Activated CD4-positive, alpha-beta T cell treated with anti-CD3 and anti-CD28 coated beads, Interleukin-2, amount 50 U/mL, for 24 hours (primary cell): ENCODE measurements around the gene IL21R.
"Not testable (repeated sequence)": the region's sequence is repeated elsewhere in the genome, so short reads cannot be mapped to it uniquely, and the experiment has no call there.

ENCODE experiments used
- DNase-seq, 2 donors: peaks; one replicate each; pipeline ENCODE4 v3.0.0-alpha.2; 2020; ENCODE audit warnings: low read depth in 1 of 2, low spot score in 1 of 2

IL21R gene

GRCh38 chr16:27426423-27427408 lies 24.7 kb downstream of the IL21R start:
- DNase-seq: peak in 1 of 2 donors; percentile 72

GRCh38 chr16:27427538-27427937 lies 25.6 kb downstream of the IL21R start:
- DNase-seq: no peak

- no peak for DNase-seq
Measured at GRCh38 chr16:27428026-27428785, 26.2 kb downstream of the IL21R start.

- no peak for DNase-seq
Measured at GRCh38 chr16:27429330-27429871, 27.4 kb downstream of the IL21R start.

- no peak for DNase-seq
Measured at GRCh38 chr16:27429981-27430441, 28.0 kb downstream of the IL21R start.

- DNase-seq: no peak
Measured at GRCh38 chr16:27430512-27430911, 28.5 kb downstream of the IL21R start.

GRCh38 chr16:27430923-27431484 lies 29.0 kb downstream of the IL21R start:
- DNase-seq: no peak

- DNase-seq: no peak
Measured at GRCh38 chr16:27431773-27432532, 30.0 kb downstream of the IL21R start.

- no peak for DNase-seq
Measured at GRCh38 chr16:27432558-27432957, 30.6 kb downstream of the IL21R start.

GRCh38 chr16:27433191-27433590 lies 31.2 kb downstream of the IL21R start:
- not testable (repeated sequence) for DNase-seq

- DNase-seq: no peak
Measured at GRCh38 chr16:27433636-27434035, 31.7 kb downstream of the IL21R start.

- no peak for DNase-seq
Measured at GRCh38 chr16:27434141-27435051, 32.4 kb downstream of the IL21R start.

GRCh38 chr16:27435146-27435545 lies 33.2 kb downstream of the IL21R start:
- not testable (repeated sequence) for DNase-seq

- no peak for DNase-seq
Measured at GRCh38 chr16:27436065-27436464, 34.1 kb downstream of the IL21R start.

- DNase-seq: no peak
Measured at GRCh38 chr16:27436921-27437650, 35.1 kb downstream of the IL21R start.

- DNase-seq: no peak
Measured at GRCh38 chr16:27437946-27438345, 36.0 kb downstream of the IL21R start.

GRCh38 chr16:27439271-27440018 lies 37.5 kb downstream of the IL21R start:
- DNase-seq: no peak

- no peak for DNase-seq
Measured at GRCh38 chr16:27441276-27441675, 39.3 kb downstream of the IL21R start.
